GM19452 (cell line): ENCODE results near the gene KRT84.

ENCODE experiments used
- ATAC-seq: cut with Tn5 transposase; IDR thresholded peaks from one replicate; pipeline ENCODE4 v1.9.1; 2021; ENCODE audit not compliant: unreplicated experiment

The KRT84 gene

DNA sequence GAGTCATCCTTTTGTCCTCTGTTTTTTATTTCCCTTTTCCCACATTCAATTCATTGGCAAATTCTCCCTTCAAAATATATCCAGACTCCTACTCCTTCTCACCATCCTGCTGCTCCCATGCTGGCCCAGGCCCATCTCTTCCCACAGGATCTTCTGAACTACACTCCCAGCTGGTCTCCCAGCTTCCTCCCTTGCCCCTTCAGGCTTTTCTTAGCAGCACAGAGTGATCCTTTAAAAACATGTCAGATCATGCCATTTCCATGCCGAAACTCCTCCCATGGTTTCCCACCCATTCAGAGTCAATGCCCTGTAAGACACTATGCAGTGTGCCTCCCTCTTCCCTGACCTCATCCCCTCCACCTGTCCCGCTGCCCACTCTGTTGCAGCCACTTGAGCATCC lies 2.4 kb upstream of the KRT84 start:
- ATAC-seq, result no peak

DNA sequence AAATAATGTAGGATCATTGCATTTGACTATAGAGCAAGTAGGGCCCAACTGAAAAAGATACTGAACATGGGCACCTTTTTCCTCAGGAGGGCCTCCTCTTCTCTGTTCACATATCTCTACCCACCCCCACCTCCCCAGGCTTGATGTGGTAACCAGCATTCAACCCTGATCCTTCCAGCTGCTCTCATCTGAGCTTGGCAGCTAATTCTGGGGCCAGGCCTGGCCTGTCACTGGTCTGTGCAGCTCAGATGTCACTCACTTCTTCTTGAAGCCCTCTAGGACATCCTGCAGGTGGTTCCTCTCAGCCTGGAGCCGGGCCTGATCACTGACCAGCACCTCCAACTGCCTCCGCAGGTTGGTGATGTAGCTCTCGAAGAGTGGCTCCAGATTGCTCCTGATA lies 2.1 kb downstream of the KRT84 start:
- ATAC-seq, result no peak

DNA sequence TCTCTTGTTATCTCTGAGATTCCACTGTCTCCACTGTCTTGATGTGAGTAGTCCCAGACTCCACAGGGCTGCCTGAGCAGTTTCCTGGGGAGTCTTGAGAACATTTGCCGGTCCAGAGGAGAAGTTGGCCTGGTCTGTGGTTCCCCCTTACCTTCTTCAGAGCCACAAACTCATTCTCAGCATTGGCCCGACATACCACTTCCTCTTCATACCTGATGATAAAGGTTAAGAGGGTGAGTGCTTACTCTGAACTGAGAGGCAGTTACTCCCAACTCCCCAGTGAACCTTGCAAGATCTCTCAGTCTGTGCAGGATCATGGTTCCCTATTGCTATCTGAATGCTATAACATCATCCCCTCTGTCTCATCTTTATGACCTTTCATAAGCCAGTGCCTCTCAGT lies 2.6 kb downstream of the KRT84 start:
- no peak for ATAC-seq

DNA sequence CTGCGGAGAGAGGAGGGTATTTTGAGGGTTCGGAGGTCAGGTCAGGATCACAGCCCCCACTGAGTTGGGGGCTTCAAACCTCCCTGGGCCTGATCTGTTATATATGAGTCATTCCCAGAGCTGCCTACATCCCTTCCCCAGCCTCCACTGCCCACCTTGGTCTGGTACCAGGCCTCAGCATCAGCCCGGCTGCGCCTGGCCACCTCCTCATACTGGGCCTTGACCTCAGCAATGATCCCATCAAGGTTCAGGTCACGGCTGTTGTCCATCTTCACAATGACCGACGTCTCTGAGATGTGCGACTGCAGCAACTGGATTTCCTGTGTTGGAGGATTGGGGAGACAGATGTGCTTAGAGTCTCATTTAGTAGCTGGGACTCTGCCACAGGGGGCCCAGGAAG lies 4.2 kb downstream of the KRT84 start:
- no peak for ATAC-seq

DNA sequence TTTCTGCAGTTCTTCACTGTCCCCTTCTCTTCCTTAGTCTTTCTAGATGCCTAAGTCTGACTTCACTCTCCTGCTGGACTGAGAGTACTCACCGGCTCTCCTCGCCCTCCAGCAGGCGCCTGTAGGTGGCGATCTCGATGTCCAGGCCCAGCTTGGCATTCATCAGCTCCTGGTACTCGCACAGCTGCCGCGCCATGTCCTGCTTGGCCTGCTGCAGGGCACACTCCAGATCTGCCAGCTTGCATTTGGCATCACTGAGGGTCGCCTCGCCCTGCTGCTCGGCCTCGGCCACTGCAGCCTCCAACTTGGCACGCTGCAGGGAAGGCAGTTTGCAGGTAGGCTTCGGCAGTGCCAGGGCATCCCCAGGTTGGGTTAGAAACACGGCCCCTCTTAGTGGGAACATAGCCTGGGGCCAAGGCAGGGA lies 5.2 kb downstream of the KRT84 start:
- ATAC-seq, result no peak

DNA sequence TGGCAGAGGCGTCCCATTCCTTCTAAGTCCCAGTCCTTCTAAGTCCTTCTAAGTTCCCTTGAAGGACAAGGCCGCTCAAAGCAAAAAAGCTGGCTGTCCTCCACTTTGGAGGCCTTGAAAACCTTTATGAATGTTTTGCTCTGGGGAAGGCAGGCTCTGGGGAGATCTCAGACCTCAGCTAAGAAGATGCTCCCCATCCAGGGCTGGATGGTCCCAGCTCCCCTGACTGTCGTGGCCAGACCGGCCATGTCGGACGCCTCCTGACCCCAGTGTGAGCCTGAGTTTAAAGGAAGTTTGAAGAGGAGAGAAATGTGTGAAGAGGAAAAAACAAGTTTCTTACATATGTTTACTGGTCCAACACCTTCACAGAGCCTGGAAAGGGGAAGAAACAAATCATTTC lies 5.9 kb downstream of the KRT84 start:
- ATAC-seq, result no peak

DNA sequence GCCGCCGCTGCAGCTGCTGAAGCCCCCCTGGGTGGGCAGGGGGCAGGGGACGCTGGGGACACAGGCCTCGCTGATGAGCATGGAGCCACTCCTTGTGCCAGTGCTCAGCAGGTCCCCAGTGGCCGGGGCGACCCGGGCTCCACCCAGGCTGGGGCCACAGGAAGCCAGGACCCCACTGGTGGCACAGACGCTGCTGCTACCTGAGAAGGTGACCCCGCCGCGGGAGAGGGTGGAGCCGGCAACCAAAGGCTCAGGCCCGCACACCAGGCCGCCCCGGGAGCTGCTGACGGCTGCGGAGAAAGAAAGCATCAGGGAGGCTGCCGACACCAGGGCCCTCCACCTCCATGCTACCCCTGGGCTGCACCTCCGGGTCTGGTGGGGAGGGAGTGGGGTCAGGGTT lies 7.4 kb downstream of the KRT84 start:
- ATAC-seq, result no peak

DNA sequence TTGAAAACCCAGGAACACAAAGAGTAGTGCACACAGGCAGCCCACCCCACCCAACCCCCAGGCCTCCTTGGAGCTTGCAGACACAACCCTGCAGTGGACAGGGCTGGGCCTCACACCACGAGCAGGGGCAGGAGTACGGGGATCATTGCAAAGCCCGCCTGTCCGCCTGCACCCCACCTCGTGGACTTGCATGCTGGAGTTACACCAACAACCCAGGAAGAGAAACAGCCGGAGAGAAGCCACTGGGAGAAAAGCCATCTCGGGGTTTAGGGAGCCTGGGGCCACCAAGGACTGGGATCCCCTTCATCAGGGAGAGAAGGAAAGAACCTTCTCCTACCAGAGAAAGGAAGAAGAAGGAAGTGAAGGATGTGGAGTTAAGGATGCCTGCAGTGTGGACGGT lies 8.2 kb downstream of the KRT84 start:
- ATAC-seq, result no peak

DNA sequence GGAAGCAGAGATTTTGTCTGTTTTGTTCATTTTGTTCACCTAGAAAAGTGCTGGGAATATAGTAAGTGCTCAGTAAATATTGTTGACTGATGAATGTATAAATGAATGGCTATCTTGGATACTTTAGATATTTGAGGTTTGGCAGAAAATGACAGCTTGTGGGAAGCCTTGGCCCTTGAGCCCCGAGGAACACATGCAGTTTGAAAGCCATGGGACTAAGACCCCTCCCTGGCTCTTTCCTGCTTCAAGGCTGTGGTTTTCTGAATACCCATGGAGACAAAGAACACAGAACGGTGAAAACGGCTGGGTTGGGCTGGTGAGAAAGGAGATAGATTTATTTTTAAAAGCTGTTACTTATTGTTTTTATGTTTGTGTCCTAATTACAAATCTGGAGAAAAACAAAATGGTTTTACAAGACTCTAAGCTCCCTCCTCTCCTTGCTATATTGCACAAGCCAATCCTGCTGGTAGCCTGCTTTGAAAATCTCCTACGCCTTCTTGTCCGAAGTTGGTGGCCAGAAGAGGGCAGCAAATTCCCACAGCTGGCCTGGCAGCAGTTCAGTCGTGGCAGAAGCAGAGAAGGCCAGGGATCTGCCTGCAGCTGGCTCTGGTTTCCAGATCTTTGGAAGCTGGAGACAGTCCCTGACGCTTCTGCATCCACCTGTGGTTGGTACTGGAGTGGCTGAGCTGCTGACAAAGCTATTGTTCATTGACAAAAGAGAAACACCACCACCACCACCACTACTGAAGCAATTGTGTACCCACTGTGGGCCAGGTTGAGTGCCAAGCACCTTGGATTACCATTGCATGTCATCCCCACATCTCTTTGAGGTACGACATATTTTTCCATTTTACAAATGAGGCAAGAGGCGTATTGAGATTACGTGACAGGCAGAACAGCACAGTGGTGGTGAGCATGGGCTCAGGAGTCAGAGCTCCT lies 13.0 kb downstream of the KRT84 start:
- ATAC-seq, result no peak

DNA sequence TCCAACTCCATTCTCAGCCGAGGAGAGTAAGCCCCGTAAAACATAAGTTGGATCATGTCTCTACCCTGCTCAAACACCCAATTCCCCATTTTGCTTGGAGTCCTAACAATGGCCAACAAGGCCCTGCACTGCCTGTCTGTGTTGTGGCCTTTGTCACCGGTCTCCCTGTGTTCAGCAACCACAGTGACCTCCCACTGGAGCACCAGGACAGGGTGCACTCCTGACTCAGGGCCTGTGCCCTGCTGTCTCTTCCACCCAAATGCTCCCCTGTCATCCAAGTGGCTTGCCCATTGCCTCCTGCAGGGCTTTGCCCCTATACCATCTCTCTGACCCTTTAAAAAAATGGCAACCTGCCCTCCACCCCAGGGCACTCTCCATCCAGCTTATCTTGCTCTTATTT lies 13.7 kb downstream of the KRT84 start:
- ATAC-seq, result no peak

DNA sequence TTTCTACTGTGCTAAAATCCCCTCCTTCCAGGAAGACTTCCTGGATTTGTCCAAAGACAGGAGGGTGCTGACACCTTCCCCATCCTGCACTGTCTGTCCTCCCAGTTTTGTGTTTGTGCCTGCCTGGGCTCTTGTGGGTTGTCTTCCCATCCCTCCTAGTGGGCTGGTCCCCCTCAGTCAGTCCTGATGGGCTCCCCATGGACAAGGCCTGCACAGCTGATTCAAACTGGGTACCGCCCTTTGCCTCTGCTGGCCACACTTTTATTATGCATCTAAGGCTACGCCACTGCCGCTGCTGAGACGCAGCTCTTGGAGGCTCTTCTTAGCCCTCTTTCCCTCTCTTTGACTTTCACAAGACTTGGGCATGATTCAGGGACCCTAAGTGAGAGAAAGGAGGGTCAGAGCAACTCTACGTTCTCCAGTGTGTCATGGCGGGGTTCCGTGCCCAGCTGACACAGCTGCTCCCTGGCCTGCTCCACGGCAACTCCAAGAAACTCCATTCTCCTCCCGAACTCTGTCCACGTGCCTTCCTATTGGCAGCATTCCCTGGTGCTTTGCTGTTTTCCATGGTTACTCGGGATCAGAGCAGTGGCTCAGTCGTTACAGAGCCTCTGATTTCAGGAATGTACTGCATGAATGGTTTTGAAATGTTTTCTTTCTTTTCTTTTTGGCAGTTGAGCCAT lies 14.4 kb downstream of the KRT84 start:
- ATAC-seq, result no peak

DNA sequence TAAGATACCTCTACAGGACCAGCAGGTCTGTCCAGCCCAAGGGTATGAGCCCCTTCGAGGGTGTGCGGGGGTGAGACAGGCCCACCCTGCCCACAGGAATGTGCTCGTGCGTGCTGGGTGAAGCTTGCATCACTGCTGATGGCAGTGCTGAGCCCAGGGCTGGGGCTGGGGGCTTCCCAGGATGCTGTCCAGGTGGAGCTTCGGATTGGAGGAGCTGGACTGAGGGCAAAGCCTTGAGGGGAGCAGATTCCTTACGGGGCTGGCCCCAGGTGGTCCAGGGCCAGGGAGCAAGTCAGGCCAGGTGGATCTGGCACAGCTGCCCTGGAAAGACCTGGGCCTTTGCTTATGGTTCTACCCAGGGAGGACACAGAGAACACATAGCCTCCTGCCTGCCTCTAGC lies 15.6 kb downstream of the KRT84 start:
- no peak for ATAC-seq

DNA sequence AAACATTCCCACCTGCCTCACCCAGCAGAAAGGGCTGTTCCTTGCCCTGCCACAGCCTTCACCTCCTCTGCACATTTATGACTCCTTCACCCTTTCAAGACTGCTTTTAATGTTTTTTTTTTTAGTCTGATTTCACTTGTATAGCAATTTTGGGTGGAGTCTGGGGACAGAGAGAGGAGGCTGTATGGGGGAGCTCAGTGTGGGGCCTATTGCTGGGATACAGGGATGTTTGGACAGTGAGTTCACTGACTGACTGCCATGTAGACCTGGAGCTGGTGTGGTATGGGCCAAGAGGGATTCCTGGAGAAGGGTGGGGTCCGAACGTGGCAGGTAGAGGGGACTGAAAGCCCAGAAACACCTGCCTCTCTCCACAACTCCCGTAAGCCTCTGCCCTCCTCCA lies 16.2 kb downstream of the KRT84 start:
- no peak for ATAC-seq

DNA sequence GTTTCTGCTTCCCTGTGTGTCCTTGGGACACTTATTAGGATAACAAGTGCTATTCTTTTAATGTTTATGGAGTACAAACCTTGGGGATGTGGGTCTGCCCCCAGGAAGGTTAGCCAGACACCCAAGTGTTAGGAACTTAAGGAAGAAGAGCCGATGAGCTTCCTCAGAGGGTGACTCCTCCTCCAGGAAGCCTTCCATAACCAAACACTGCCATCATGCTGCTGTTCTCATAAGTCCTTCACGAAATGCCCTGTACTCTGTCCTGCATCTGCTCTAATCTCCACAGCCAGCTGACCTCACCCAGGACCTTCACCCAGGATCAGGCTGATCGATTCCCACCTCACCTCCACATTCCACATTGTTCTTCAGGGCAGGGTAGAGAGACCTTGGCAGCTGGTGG lies 16.9 kb downstream of the KRT84 start:
- no peak for ATAC-seq

DNA sequence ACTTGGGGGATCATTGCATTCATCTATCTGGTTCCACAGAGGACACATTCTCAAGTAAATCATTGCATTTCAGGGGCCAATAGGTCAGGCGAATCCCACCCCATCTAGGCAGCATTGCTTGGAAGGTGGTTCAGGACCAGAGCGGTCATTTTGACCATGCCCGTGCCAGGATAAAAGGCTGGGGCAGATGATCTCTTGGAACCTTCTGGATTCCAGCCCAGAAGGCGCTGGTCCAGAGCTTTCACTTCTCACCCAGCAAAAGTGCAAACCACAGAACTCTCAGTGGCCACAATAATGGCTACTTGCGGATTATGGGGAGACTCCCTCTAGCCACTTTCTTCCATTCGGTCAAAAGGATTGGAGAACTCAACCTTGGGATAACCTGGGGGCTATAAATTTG lies 17.6 kb downstream of the KRT84 start:
- ATAC-seq, result no peak

DNA sequence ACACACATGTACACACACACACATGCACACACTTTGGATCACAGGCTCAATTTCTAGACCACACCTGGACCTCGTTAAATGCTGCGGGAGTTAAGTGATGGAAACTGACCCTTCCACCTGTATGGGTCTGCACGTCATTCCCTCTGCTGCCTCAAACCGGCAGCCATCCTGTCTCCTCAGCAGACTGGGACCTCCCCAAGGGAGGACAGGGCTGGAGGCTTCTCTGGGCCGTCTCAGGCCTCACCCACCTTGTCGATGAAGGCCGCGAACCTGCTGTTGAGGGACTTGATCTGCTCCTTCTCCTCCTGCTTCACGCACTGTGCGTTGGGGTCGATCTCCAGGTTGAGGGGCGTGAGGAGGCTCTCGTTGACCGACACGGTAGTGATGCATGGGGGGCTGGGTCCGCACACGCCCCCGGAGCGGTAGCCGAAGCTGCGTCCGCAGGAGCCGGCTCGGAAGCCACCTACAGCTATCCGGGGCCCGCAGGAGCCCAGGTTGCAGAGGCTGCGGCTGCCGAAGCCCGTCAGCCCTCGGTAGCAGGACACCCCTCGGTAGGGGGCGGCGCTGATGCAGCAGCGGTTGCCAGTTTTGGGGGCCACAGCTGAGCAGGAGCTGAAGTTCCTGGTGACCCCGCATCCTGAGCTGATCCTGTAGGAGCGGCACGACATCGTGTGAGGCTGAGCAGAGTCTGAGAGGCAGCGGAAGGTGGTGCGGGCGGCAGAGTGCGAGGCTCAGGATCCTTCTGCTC lies 18.5 kb downstream of the KRT84 start, which contains the start of gene KRT85:
Gene KRT85, minus strand, starts transcription at position 744 of the 748 bp plus-strand sequence. Its CDS starts 76 bp downstream, at position 668.
- no peak for ATAC-seq

DNA sequence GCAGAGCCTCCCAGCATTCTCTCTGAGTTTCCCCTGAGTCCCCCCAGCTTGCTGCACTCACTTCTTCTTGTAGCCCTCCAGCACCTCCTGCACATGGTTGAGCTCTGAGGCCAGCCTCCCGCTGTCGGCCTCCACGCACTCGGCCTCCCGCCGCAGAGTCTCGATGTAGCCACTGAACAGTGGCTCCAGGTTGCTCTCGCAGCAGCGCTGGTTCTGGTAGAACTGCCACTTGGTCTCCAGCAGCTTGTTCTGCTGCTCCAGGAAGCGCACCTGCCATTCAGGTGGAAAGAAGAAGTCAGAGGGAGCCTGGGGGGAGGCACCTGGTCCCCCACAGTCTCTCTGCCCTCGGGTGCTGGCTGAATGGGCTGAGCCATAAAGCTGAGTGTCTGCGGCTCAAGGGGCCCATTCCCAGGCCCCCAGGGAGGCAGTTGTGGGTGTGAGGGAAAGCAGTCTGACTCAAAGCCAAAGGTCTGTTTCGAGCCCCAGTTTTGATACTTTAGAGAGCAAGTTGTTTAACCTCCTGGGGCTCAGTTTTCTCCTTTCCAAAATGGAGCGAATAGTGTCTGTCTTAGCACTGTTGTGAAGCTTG lies 20.5 kb downstream of the KRT84 start:
- ATAC-seq, result no peak

DNA sequence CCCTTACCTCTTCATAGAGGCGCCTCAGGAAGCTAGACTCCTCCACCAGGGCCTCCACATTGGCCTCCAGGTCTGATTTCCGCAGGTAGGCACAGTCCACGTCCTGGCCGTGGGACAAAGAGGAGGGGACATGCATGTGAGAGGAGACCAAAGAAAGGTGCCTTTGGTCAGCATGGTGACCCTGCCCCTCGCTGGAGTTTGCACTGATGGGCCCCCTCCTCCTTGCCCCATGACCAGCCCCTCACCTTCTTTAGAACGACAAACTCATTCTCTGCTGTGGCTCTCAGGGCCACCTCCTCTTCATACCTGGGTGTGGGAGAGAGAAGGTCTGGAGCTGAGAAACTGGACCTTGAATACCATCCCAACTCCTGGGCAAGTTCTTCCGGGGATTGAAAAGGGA lies 21.4 kb downstream of the KRT84 start:
- ATAC-seq, result no peak

DNA sequence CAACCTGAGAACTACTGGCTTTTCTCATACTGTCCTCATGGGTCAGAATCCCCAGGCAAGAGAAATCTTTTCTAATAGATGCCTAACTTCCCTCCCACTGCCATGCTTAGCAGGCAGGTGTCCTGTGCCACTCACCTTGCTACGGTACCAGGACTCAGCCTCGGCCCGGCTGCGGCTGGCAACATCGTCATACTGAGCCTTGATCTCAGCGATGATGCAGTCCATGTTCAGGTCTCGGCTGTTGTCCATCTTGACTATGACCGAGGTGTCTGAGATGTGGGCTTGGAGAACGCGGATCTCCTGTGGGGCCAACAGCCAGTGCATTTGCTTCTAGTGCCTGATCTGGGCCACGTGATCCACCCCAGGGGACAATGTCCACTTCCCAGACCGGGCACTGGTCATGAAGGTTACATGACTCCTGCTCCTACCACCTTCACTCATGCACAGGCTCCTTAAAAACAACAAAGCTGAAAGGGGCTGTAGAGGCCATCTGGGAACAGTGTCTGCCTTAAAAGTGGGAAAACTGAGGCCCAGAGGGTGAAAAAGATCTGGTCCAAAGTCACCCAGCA lies 22.3 kb downstream of the KRT84 start:
- no peak for ATAC-seq

DNA sequence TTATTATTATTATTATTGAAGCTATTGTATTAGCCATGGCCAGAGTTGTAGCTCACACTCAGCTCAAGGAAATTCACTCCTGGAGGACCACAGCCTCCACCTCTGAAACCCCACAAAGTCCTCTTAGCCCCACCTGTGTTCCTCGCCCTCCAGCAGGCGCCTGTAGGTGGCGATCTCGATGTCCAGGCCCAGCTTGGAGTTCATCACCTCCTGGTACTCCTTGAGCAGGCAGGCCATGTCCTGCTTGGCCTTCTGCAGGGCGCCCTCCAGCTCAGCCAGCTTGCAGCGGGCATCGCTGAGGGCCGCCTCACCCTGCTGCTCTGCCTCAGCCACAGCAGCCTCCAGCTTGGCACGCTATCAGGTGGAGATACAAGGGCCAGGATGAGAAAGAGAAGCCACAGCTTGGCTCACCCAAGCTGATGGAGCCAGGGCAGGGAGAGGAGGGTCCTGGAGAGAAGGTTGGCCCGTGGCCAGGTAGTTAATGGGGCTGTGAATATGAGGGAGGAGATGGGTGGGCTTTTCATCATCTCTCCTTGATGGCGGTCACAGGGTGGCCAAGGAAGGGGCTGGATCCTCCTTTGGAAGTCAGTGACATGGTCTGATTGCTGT lies 23.2 kb downstream of the KRT84 start:
- ATAC-seq, result no peak
